Ascending aorta (tissue), 2 donors: ENCODE results near the gene PGLYRP1. TPM values are rescaled to one million over a fixed set of nuclear protein-coding genes. Genes with fewer than 3 reads are reported as not detected.

Experiments used
- DNase-seq, 2 donors: peaks; one replicate each; pipeline ENCODE4 v3.0.0-alpha.2; 2019; ENCODE audit warnings: low spot score in 2 of 2
- H3K27ac ChIP-seq, 2 donors: fragments of 200-600 bp; sonication (generic); one replicate each; pipeline ENCODE4 v1.5.1; 2016 to 2017; ENCODE audit warnings: mild to moderate bottlenecking in 1 of 2
- H3K27me3 ChIP-seq: fragments of 200-600 bp; sonication (generic); one replicate; pipeline ENCODE4 v1.5.1; 2017
- H3K36me3 ChIP-seq, 2 donors: fragments of 200-600 bp; sonication (generic); one replicate each; pipeline ENCODE4 v1.5.1; 2016
- H3K4me1 ChIP-seq, 2 donors: fragments of 200-600 bp; sonication (generic); one replicate each; pipeline ENCODE4 v1.5.1; 2016 to 2017; ENCODE audit warnings: mild to moderate bottlenecking in 1 of 2
- H3K4me3 ChIP-seq, 2 donors: fragments of 200-600 bp; sonication (generic); one replicate each; pipeline ENCODE4 v1.5.1; 2016 to 2017; ENCODE audit warnings: mild to moderate bottlenecking in 1 of 2
- H3K9me3 ChIP-seq, 2 donors: fragments of 200-600 bp; sonication (generic); one replicate each; pipeline ENCODE4 v1.5.1; 2016
- intact Hi-C: fragments of 100-400 bp; cut with DNase I; formaldehyde crosslinking; loops from one replicate; pipeline ENCODE4 v1.15.1; 2023
- total RNA-seq: library from RNA; depleted of rRNA; stranded (reverse); fragments of >200 nt; gene quantifications from one replicate; pipeline ENCODE4 v1.1.0, GENCODE V29; 2016
- TF ChIP-seq, protein P1 (sequence below), 3 experiments: fragments of 200-600 bp in 2 of 3; fragments of 450-650 bp in 1 of 3; sonication (generic) in 2 of 3; IDR thresholded peaks; one replicate each; pipeline ENCODE4 v1.5.1; 2016 to 2019; ENCODE audit warnings: antibody characterized with exemption in 3 of 3, mild to moderate bottlenecking in 1 of 3, moderate library complexity in 1 of 3

Gene PGLYRP1
- total RNA-seq, 1 donor from 2014 or later = not detected

- peaks cover 7% of the 10 kb centered on the region for H3K27me3 ChIP-seq
- no peaks in the 10 kb centered on the region for H3K9me3 ChIP-seq
- no peak overlapping the region for H3K4me3 ChIP-seq
- no peaks in the 10 kb centered on the region for H3K36me3 ChIP-seq
- TF ChIP-seq, protein P1, sequence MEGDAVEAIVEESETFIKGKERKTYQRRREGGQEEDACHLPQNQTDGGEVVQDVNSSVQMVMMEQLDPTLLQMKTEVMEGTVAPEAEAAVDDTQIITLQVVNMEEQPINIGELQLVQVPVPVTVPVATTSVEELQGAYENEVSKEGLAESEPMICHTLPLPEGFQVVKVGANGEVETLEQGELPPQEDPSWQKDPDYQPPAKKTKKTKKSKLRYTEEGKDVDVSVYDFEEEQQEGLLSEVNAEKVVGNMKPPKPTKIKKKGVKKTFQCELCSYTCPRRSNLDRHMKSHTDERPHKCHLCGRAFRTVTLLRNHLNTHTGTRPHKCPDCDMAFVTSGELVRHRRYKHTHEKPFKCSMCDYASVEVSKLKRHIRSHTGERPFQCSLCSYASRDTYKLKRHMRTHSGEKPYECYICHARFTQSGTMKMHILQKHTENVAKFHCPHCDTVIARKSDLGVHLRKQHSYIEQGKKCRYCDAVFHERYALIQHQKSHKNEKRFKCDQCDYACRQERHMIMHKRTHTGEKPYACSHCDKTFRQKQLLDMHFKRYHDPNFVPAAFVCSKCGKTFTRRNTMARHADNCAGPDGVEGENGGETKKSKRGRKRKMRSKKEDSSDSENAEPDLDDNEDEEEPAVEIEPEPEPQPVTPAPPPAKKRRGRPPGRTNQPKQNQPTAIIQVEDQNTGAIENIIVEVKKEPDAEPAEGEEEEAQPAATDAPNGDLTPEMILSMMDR (IDR thresholded peaks at IDR 0.05) = no peak
- no peak for DNase-seq
- peaks cover 0 to 3% of the 10 kb centered on the region in 2 donors for H3K4me1 ChIP-seq
- no peak overlapping the region for H3K27ac ChIP-seq
- intact Hi-C loops = no loop called here
Measured at GRCh38 chr19:46021531-46022041, 1.3 kb downstream of the PGLYRP1 start.

DNA sequence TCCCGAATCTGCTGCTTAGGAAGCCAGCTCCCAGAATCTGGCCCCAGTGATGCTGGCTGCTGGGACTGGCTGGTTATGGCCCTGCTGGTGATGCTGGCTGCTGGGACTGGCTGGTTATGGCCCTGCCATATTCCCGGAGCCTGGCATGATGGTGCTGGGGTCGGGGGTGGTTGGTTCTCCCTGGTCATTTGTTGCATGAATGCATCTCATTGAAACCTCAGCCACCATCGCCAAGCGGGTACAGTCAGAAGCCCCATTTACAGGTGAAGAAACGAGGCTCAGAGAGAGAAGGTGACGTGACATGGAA, 2.1 kb downstream of the PGLYRP1 start:
- peak in 1 of 2 donors; percentile 52 for DNase-seq
- Histone ChIP-seq H3K4me3 (no peak overlapping the region), H3K27me3 (peaks cover 7% of the 10 kb centered on the region), H3K36me3 (no peaks in the 10 kb centered on the region), H3K4me1 (peaks cover 4 to 7% of the 10 kb centered on the region in 2 donors), H3K27ac (no peak overlapping the region), H3K9me3 (no peaks in the 10 kb centered on the region)
- intact Hi-C loops = no loop called here
- TF ChIP-seq, protein P1 (IDR thresholded peaks at IDR 0.05) = no peak

- H3K9me3 ChIP-seq = no peaks in the 10 kb centered on the region
- intact Hi-C loops = loop anchor here (5.0 kb wide), 1 partner anchor 202 kb away; the partner anchor contains the start of gene RSPH6A
- peaks cover 7% of the 10 kb centered on the region for H3K27me3 ChIP-seq
- TF ChIP-seq, protein P1 (IDR thresholded peaks at IDR 0.05) = no peak
- H3K4me3 ChIP-seq = no peak overlapping the region
- peaks cover 12 to 17% of the 10 kb centered on the region in 2 donors for H3K4me1 ChIP-seq
- no peaks in the 10 kb centered on the region for H3K36me3 ChIP-seq
- no peak overlapping the region for H3K27ac ChIP-seq
- DNase-seq = no peak
Measured at GRCh38 chr19:46019270-46019669, 3.6 kb downstream of the PGLYRP1 start.

- TF ChIP-seq, protein P1 (IDR thresholded peaks at IDR 0.05) = no peak
- no peak overlapping the region for H3K27ac ChIP-seq
- intact Hi-C loops = loop anchor here (5.0 kb wide), 1 partner anchor 201 kb away; the partner anchor contains the start of gene RSPH6A
- peaks cover 12 to 17% of the 10 kb centered on the region in 2 donors for H3K4me1 ChIP-seq
- H3K27me3 ChIP-seq = peaks cover 7% of the 10 kb centered on the region
- no peaks in the 10 kb centered on the region for H3K36me3 ChIP-seq
- no peak for DNase-seq
- no peak overlapping the region for H3K4me3 ChIP-seq
- H3K9me3 ChIP-seq = no peaks in the 10 kb centered on the region
Measured at GRCh38 chr19:46018729-46019251, 4.1 kb downstream of the PGLYRP1 start.

- intact Hi-C loops = loop anchor here (5.0 kb wide), 1 partner anchor 201 kb away; the partner anchor contains the start of gene RSPH6A
Measured at GRCh38 chr19:46017874-46018675, 4.8 kb downstream of the PGLYRP1 start.

More at GRCh38 chr19:46017874-46018675, 4.8 kb downstream of the PGLYRP1 start:
- peaks cover 4% of the 10 kb centered on the region for H3K27me3 ChIP-seq
- TF ChIP-seq, protein P1 (IDR thresholded peaks at IDR 0.05) = no peak
- H3K4me3 ChIP-seq = no peak overlapping the region
- DNase-seq = no peak
- no peaks in the 10 kb centered on the region for H3K36me3 ChIP-seq
- peaks cover 12 to 17% of the 10 kb centered on the region in 2 donors for H3K4me1 ChIP-seq
- no peak overlapping the region for H3K27ac ChIP-seq
- H3K9me3 ChIP-seq = no peaks in the 10 kb centered on the region
